Fibroblast of the aortic adventitia (primary cell): ENCODE results near the gene UCN. TPM values are rescaled to one million over a fixed set of nuclear protein-coding genes. Genes with fewer than 3 reads are reported as not detected.

Experiments
- DNase-seq: peaks from one replicate; pipeline ENCODE4 v3.0.0-alpha.2; 2010; ENCODE audit warnings: low read depth
- H3K4me3 ChIP-seq: 2 replicates; pipeline ENCODE4 v1.5.1; 2011; ENCODE audit warnings: low read depth, mild to moderate bottlenecking, control low read depth, low read length, moderate library complexity
- CTCF ChIP-seq: IDR thresholded peaks from 2 replicates; pipeline ENCODE4 v1.5.1; 2011; ENCODE audit warnings: mild to moderate bottlenecking, low read length, control low read depth, inconsistent platforms; ENCODE audit not compliant: insufficient read depth
- total RNA-seq: library from RNA; depleted of rRNA; stranded (reverse); fragments of >200 nt; gene quantifications from 2 replicates; pipeline ENCODE4 v1.2.3, GENCODE V29; 2012; ENCODE audit warnings: low replicate concordance

UCN gene
- total RNA-seq, 1 donor = 0.27 TPM

GRCh38 chr2:27261241-27261925, 46.9 kb downstream of the UCN start:
- no peak overlapping the region for H3K4me3 ChIP-seq
- no peak for DNase-seq
- no peak for TF ChIP-seq CTCF

- no peak for TF ChIP-seq CTCF
- H3K4me3 ChIP-seq = no peak overlapping the region
- no peak for DNase-seq
Measured at GRCh38 chr2:27258051-27258450, 50.2 kb downstream of the UCN start.

Other genes starting within 250 kb of the UCN start
- gene OST4, start 236.8 kb downstream of the UCN start, total RNA-seq = 36.5 and 300 TPM in 2 replicates
- gene EMILIN1, start 229.8 kb downstream of the UCN start, total RNA-seq = 81.3 and 153 TPM in 2 replicates
- gene KHK, start 221.7 kb downstream of the UCN start, total RNA-seq = 1.7 and 2.3 TPM in 2 replicates
- 4.7 and 9.3 TPM in 2 replicates for gene CGREF1, start 189.3 kb downstream of the UCN start, total RNA-seq
- gene ABHD1, start 184.6 kb downstream of the UCN start, total RNA-seq = 0.09 TPM in 1 of 2 replicates, not detected in the other
- gene PREB, start 173.8 kb downstream of the UCN start, total RNA-seq = 37.0 and 46.0 TPM in 2 replicates
- not detected in 2 replicates for gene PRR30, start 169.0 kb downstream of the UCN start, total RNA-seq
- 2.3 TPM in 1 of 2 replicates, not detected in the other for gene TCF23, start 159.4 kb downstream of the UCN start, total RNA-seq
- gene ATRAID, start 96.4 kb downstream of the UCN start, total RNA-seq = 135 and 216 TPM in 2 replicates
- gene SLC5A6, start 96.2 kb downstream of the UCN start, total RNA-seq = 12.9 and 20.0 TPM in 2 replicates
- gene CAD, start 91.1 kb downstream of the UCN start, total RNA-seq = 28.9 and 35.5 TPM in 2 replicates
- gene SLC30A3, start 45.4 kb downstream of the UCN start, total RNA-seq = 0.09 and 0.25 TPM in 2 replicates
- gene DNAJC5G, start 33.0 kb downstream of the UCN start, total RNA-seq = not detected in 2 replicates
- gene TRIM54, start 26.0 kb downstream of the UCN start, total RNA-seq = not detected in 2 replicates
- gene MPV17, start 14.7 kb upstream of the UCN start, total RNA-seq = 37.7 and 92.8 TPM in 2 replicates
- 27.2 and 33.4 TPM in 2 replicates for gene GTF3C2, start 48.3 kb upstream of the UCN start, total RNA-seq
- 28.5 and 29.7 TPM in 2 replicates for gene EIF2B4, start 61.9 kb upstream of the UCN start, total RNA-seq
- gene SNX17, start 62.2 kb upstream of the UCN start, total RNA-seq = 102 and 125 TPM in 2 replicates
- gene ZNF513, start 72.3 kb upstream of the UCN start, total RNA-seq = 7.3 and 19.2 TPM in 2 replicates
- gene PPM1G, start 101.1 kb upstream of the UCN start, total RNA-seq = 62.2 and 146 TPM in 2 replicates
- 40.1 and 118 TPM in 2 replicates for gene NRBP1, start 120.2 kb upstream of the UCN start, total RNA-seq
- not detected in 2 replicates for gene KRTCAP3, start 133.9 kb upstream of the UCN start, total RNA-seq
- gene IFT172, start 181.3 kb upstream of the UCN start, total RNA-seq = 24.4 and 25.7 TPM in 2 replicates
- 7.3 and 45.8 TPM in 2 replicates for gene FNDC4, start 186.8 kb upstream of the UCN start, total RNA-seq
- 4.5 and 4.9 TPM in 2 replicates for gene GCKR, start 188.4 kb upstream of the UCN start, total RNA-seq